HL-60 (cell line): ENCODE results near the gene ISL1.

Source experiments
- GABPA ChIP-seq: IDR thresholded peaks from 2 replicates; pipeline ENCODE4 v1.6.1; 2012; ENCODE audit warnings: low read depth
- POLR2AphosphoS5 ChIP-seq: IDR thresholded peaks from 2 replicates; pipeline ENCODE4 v1.6.1; 2012; ENCODE audit warnings: low read depth
- TF ChIP-seq, protein P1 (sequence below): IDR thresholded peaks from one replicate; pipeline ENCODE4 v1.5.1; 2011; ENCODE audit warnings: low read length, control low read depth, inconsistent platforms; ENCODE audit not compliant: insufficient read depth
- TF ChIP-seq, protein P2 (sequence below): IDR thresholded peaks from 2 replicates; pipeline ENCODE4 v1.6.1; 2012; ENCODE audit warnings: low read depth; ENCODE audit not compliant: insufficient replicate concordance

DNA sequence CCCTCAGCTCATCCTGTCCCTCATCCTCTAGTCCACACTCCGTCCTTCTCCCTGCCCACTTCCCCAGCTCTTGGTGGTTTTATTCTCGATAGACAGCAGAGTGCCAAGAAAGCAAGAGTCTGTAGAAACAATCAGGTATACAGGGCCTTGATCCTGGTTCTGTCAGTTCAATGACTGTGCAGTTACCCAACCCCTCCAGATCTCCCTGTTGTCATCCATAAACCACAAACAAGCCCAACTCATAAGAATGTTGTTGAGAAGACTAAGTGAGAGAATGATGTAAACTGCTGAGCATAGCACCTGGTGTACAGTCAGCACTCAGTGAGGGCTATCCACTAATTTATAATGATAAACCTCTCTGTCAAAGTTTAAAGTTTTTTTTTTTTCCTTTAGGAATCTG is 31.3 kb downstream of the ISL1 start:
- TF ChIP-seq POLR2AphosphoS5, result no peak
- TF ChIP-seq, protein P1, sequence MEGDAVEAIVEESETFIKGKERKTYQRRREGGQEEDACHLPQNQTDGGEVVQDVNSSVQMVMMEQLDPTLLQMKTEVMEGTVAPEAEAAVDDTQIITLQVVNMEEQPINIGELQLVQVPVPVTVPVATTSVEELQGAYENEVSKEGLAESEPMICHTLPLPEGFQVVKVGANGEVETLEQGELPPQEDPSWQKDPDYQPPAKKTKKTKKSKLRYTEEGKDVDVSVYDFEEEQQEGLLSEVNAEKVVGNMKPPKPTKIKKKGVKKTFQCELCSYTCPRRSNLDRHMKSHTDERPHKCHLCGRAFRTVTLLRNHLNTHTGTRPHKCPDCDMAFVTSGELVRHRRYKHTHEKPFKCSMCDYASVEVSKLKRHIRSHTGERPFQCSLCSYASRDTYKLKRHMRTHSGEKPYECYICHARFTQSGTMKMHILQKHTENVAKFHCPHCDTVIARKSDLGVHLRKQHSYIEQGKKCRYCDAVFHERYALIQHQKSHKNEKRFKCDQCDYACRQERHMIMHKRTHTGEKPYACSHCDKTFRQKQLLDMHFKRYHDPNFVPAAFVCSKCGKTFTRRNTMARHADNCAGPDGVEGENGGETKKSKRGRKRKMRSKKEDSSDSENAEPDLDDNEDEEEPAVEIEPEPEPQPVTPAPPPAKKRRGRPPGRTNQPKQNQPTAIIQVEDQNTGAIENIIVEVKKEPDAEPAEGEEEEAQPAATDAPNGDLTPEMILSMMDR, result no peak
- TF ChIP-seq GABPA, result no peak
- TF ChIP-seq, protein P2, sequence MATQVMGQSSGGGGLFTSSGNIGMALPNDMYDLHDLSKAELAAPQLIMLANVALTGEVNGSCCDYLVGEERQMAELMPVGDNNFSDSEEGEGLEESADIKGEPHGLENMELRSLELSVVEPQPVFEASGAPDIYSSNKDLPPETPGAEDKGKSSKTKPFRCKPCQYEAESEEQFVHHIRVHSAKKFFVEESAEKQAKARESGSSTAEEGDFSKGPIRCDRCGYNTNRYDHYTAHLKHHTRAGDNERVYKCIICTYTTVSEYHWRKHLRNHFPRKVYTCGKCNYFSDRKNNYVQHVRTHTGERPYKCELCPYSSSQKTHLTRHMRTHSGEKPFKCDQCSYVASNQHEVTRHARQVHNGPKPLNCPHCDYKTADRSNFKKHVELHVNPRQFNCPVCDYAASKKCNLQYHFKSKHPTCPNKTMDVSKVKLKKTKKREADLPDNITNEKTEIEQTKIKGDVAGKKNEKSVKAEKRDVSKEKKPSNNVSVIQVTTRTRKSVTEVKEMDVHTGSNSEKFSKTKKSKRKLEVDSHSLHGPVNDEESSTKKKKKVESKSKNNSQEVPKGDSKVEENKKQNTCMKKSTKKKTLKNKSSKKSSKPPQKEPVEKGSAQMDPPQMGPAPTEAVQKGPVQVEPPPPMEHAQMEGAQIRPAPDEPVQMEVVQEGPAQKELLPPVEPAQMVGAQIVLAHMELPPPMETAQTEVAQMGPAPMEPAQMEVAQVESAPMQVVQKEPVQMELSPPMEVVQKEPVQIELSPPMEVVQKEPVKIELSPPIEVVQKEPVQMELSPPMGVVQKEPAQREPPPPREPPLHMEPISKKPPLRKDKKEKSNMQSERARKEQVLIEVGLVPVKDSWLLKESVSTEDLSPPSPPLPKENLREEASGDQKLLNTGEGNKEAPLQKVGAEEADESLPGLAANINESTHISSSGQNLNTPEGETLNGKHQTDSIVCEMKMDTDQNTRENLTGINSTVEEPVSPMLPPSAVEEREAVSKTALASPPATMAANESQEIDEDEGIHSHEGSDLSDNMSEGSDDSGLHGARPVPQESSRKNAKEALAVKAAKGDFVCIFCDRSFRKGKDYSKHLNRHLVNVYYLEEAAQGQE, result no peak
